Measurements from ENCODE around the gene CNTNAP2. TPM values are rescaled to one million over a fixed set of nuclear protein-coding genes. Genes with fewer than 3 reads are reported as not detected.

Gene CNTNAP2
- total and polyA plus RNA-seq, 2 of the 13 experiments (the other 11 are each of a cell fraction or from before 2014, with no cell fraction given): 0.40 to 0.42 TPM

DNA sequence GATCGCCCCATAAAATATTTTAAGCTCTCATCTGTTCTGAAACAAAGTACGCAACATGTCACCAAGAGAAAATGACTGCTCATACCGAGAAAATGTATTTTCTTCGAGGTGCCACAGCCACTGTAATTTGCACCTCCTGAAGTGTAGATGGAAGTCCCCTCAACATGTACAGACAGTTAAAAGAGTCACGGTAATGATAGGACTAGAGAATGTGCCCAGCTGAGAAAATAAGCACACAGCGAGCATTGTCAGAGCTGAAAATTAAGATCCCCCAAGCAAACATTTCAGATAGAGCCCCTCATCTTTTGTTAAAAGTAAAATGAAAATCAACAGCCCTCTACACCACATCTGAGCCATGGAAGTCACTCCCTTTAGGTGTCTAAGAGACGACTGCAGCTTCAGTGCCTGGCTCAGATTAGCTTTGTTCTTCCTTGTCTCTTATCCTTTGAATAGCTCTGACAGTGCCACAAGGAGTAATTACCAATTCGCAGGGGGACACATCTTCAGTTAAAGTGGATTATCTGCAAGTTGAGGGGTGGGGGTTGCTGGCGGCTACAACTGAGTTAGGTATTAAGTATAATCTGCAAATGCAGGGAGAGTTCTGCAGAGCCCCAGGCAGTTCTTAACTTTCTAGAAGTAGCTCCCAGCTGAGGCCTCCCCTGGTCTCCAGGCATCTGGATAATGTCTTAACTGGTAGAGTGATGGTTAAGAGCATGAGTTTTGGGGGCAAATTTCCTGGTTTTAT is 2251.3 kb downstream of the CNTNAP2 start:
- WGBS (ENCODE audit: low lambda C conversion rate): 78% methylated on average over 9 of the region's 9 CpGs
- FAIRE-seq: no peak
- BruUV-seq (replicated peaks): no TSS peak
- TF ChIP-seq PHF8 (CRISPR knock-in tag; IDR thresholded peaks at IDR 0.05) (no peak), IKZF1 (IDR thresholded peaks at IDR 0.05) (no peak), ZNF10 (CRISPR knock-in tag; IDR thresholded peaks at IDR 0.05; ENCODE audit: borderline replicate concordance, low read depth) (no peak), RARG (CRISPR knock-in tag; IDR thresholded peaks at IDR 0.05; ENCODE audit: low read depth) (no peak), MEIS1 (CRISPR knock-in tag; IDR thresholded peaks at IDR 0.05; ENCODE audit: borderline replicate concordance) (no peak), ZNF121 (CRISPR knock-in tag; IDR thresholded peaks at IDR 0.05) (no peak), XBP1 (CRISPR knock-in tag; IDR thresholded peaks at IDR 0.05) (no peak), MEF2D (CRISPR knock-in tag; IDR thresholded peaks at IDR 0.05) (no peak), ZNF136 (CRISPR knock-in tag; IDR thresholded peaks at IDR 0.05; ENCODE audit: low read depth) (no peak)
- TF ChIP-seq, protein P1, sequence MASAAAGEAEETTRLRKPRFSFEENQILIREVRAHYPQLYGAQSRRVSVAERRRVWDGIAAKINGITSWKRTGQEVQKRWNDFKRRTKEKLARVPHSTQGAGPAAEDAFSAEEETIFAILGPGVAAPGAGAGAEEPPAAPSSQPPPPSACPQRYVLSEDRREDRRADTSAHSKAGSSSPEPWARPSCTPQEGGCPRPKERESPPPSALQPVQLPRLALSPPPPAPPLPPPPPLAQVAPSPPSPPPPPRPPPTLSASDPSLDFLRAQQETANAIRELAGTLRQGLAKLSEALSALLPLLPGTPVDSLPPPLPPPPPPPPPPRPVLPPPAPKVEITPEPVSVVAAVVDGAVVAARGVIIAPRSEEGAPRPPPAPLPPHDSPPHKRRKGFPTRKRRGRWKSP (CRISPR knock-in tag; IDR thresholded peaks at IDR 0.05): no peak
- H3K4me3 ChIP-seq (replicated peaks in 1 of 3; ENCODE audit: insufficient read depth in 1 of 3, low read depth in 2 of 3, low read length in 3 of 3): no peak overlapping the region
- POLR2A ChIA-PET: no interaction called here
- no peaks in the 10 kb centered on the region for H4K20me1 ChIP-seq (ENCODE audit: insufficient read depth, low read length)
- intact Hi-C loops (cut with micrococcal nuclease; ENCODE audit: unreplicated experiment): no loop called here
- no peak overlapping the region for H3K9ac ChIP-seq (ENCODE audit: insufficient read depth, low read depth, low read length)
- DNase-seq (ENCODE audit: low spot score): no peak
- ATAC-seq: no peak
- no peaks in the 10 kb centered on the region for H3K36me3 ChIP-seq (replicated peaks in 1 of 2; ENCODE audit: control insufficient read depth in 1 of 2, insufficient read depth in 2 of 2, low read length in 2 of 2)
- no peak overlapping the region for H3K27ac ChIP-seq (ENCODE audit: extremely low read length, insufficient read depth, low read length)
- no peaks in the 10 kb centered on the region for H3K27me3 ChIP-seq (ENCODE audit: control insufficient read depth in 1 of 2, insufficient read depth in 2 of 2, low read length in 2 of 2)
- no peak overlapping the region for H2AFZ ChIP-seq (ENCODE audit: low read length)
- CTCF ChIA-PET (ENCODE audit: low intra/inter-chr PET ratio, low total read pairs): no interaction called here
- no peak overlapping the region for H3K4me2 ChIP-seq (ENCODE audit: low read depth, low read length)
- no peaks in the 10 kb centered on the region for H3K79me2 ChIP-seq (ENCODE audit: insufficient read depth, low read length)
- in situ Hi-C loops (cut with HindIII; ENCODE audit: extremely low pct_ligation_motif_present, low pct_unique_long_range_greater_than_20kb): no loop called here
- H3K4me1 ChIP-seq (ENCODE audit: insufficient read depth, low read length): no peaks in the 10 kb centered on the region
- H3K9me3 ChIP-seq (ENCODE audit: low read length): no peaks in the 10 kb centered on the region
